Stimulated activated CD8-positive, alpha-beta memory T cell treated with anti-CD3 and anti-CD28 coated beads, Interleukin-15, amount 100 ng/mL, for 24 hours (primary cell): Measurements from ENCODE around the gene METTL1.
"Not testable (repeated sequence)": the region's sequence is repeated elsewhere in the genome, so short reads cannot be mapped to it uniquely, and the experiment has no call there.

Experiments
- DNase-seq: peaks from one replicate; pipeline ENCODE4 v3.0.0-alpha.2; 2020; ENCODE audit warnings: low read depth

METTL1 gene

DNA sequence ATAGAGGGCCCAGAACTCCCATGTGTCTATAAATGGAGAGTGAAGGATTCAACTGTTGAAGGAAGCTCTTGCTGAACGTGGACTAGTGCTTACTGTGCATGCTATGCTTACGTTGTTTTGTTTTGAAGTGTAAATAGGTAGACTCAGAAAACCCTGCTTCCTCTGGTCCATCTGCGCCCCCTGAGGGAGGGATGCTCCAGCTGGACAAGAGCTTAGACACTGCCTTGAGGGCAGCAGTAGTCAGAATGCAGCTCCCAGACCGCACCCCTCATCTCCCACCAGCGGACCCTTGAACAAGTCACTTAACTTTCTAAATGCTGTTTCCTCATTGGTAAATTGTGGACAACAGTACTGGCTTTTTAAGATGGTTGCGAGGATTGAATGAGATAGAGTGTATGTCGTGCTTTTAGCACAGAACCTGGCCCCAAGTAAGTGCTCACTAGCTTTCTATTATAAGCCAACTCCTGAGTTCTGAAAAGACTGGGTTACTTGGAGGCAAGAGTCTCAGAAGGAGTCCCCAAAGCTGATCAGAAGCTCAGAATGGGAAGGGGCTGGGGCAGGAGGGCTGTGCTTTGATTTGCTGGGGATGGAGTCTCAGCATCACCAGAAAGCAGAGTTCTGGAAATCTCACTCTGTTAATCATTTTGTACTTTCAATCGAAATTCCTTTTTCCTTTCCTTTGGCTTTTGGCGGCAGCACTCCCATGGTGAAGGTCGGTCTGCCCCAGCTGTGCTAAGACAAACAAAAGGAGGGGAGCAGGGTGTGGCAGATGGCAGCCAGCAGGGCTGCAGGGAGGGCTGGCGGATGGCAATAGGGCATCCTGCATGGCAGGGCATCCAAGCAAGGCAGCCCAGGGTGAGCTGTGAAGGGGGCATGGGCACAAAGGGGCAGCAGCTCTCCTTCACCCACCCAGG lies 48.9 kb downstream of the METTL1 start:
- DNase-seq, result no peak

GRCh38 chr12:57721846-57722608 lies 49.9 kb downstream of the METTL1 start:
- DNase-seq, result not testable (repeated sequence)

- DNase-seq, result no peak
Measured at GRCh38 chr12:57720606-57721595, 51.0 kb downstream of the METTL1 start.

GRCh38 chr12:57719777-57720605 lies 51.9 kb downstream of the METTL1 start:
- DNase-seq, result no peak

GRCh38 chr12:57718641-57719528 lies 53.0 kb downstream of the METTL1 start:
- no peak for DNase-seq
